Smooth muscle cell of the umbilical artery (primary cell): ENCODE data around the gene ZNF174. TPM values are rescaled to one million over a fixed set of nuclear protein-coding genes. Genes with fewer than 3 reads are reported as not detected.

ENCODE experiments used
- total RNA-seq: library from RNA; depleted of rRNA; stranded (reverse); fragments of >200 nt; gene quantifications from 2 replicates; pipeline ENCODE4 v1.2.3, GENCODE V29; 2014

Gene ZNF174
- total RNA-seq = 3.9 and 4.8 TPM in 2 replicates

GRCh38 chr16:3400779-3401688, at the start of gene ZNF174, which contains the start of gene ZSCAN32:
TSS of gene ZNF174 (plus strand) at chr16:3401215. CDS start at chr16:3402005, 790 bp downstream.
TSS of gene ZSCAN32 (minus strand) at chr16:3401004. CDS start at chr16:3397557, 3,447 bp downstream.

GRCh38 chr16:3355589-3355988, 45.4 kb upstream of the ZNF174 start, which contains the start of gene OR2C1:
TSS of gene OR2C1 (plus strand) at chr16:3355889. CDS start at chr16:3355941, 52 bp downstream.

DNA sequence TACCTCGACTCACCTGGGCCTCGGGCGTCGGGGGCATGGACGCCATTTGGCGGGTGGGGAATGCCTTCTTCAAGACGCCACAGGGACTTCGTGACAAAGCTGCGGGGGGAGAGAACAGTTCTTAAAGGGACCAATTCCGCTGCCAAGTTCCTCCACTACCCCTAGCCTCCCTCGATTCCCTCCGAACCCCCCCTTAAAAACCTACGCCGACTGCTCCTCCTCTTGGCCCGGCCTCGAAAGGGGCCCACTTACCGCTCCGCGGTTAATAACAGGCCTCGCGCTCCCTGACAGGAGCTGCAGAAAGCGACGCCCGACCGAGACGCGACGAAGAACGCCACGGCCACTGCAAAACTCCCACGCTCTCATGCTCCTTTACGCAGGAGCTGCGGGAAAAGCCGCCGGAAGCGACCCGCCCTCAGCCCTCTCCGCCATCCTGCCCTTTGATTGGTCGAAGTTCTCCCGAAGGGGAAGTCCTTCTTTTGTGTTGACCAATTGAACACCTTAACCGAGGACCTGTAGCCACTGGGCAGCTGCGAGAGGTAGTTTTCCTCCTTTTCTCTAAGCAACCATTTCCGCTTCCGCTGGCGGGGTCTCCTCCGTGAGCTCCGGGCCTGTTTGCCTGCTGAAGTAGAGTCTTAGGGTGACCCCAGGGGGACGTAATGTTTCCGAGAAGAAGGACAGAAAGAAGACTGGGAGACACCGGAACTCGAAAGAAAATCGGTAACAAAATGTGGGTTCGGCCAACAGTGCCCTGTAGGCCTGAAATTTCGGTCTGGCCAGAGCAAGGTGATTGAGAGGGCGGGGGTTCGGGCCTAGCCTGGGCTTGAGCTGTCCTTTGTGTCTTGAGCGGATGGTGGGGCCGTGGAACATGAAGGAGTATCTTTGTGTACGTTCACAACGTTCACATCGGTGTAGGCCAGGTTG, 42.4 kb downstream of the ZNF174 start, which contains the start of the genes NAA60 and ZNF597:
TSS of gene NAA60 (plus strand) at position 573 of the 924 bp plus-strand sequence. CDS start 32,548 bp downstream, outside the sequence.
TSS of gene ZNF597 (minus strand) at position 397 of the 924 bp plus-strand sequence. CDS start at position 46, 351 bp downstream.

Other genes with a start within 250 kb of the ZNF174 start
- gene OR1F1, start 213.0 kb upstream of the ZNF174 start, total RNA-seq = not detected in 2 replicates
- gene ZNF200, start 166.1 kb upstream of the ZNF174 start, total RNA-seq = 8.0 and 10.1 TPM in 2 replicates
- gene MEFV, start 144.6 kb upstream of the ZNF174 start, total RNA-seq = 0.14 TPM in 1 of 2 replicates, not detected in the other
- gene ZNF263, start 117.7 kb upstream of the ZNF174 start, total RNA-seq = 44.5 and 45.7 TPM in 2 replicates
- gene TIGD7, start 95.8 kb upstream of the ZNF174 start, total RNA-seq = 4.0 and 5.3 TPM in 2 replicates
- 14.0 and 19.3 TPM in 2 replicates for gene ZNF75A, start 95.7 kb upstream of the ZNF174 start, total RNA-seq
- under 0.01 and 0.14 TPM in 2 replicates for gene OR2C1, start 45.3 kb upstream of the ZNF174 start, total RNA-seq
- 11.9 and 12.6 TPM in 2 replicates for gene ZSCAN32, start 211 bp upstream of the ZNF174 start, total RNA-seq
- 3.0 and 3.3 TPM in 2 replicates for gene ZNF597, start 42.3 kb downstream of the ZNF174 start, total RNA-seq
- gene NAA60, start 42.5 kb downstream of the ZNF174 start, total RNA-seq = 12.5 and 17.5 TPM in 2 replicates
- not detected in 2 replicates for gene C16orf90, start 94.3 kb downstream of the ZNF174 start, total RNA-seq
- gene CLUAP1, start 99.8 kb downstream of the ZNF174 start, total RNA-seq = 17.2 and 18.7 TPM in 2 replicates
- gene NLRC3, start 176.2 kb downstream of the ZNF174 start, total RNA-seq = under 0.01 TPM in 2 replicates
- gene SLX4, start 210.4 kb downstream of the ZNF174 start, total RNA-seq = 4.8 and 9.0 TPM in 2 replicates